Measurements from ENCODE around the gene ETV3.

Gene ETV3

DNA sequence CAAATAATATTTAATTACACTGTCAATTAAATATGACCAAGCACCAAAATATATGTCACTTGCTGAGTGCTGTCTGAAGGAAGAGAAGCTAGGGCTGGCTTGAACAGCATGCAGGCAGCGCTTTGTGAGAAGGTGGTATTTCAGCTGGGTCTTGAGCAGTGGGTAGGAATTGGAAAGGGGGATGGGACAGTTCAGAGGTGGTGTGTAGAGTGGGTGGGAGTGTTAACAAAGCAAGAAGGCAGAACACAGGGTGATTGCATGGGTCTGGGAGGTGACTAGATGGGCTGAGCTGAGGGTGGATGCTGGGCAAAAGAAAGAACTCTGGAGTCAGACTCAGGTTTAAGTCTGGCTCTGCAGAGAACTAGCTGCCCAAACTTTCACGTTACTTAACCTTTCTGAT, 14.3 kb upstream of the ETV3 start:
- no peak for ATAC-seq
- no peak for TF ChIP-seq OSR1 (CRISPR knock-in tag; IDR thresholded peaks at IDR 0.05)
- TF ChIP-seq ZFP30 (CRISPR knock-in tag; IDR thresholded peaks at IDR 0.05), result no peak
- no peak for TF ChIP-seq PPARA (CRISPR knock-in tag; IDR thresholded peaks at IDR 0.05; ENCODE audit: borderline replicate concordance)
- TF ChIP-seq ZNF565 (CRISPR knock-in tag; conservative IDR thresholded peaks at IDR 0.05; ENCODE audit: low read depth), result no peak

GRCh38 chr1:157151506-157151905, 13.3 kb upstream of the ETV3 start:
- no peak for ATAC-seq

GRCh38 chr1:157151073-157151472, 12.9 kb upstream of the ETV3 start:
- TF ChIP-seq ISL1 (CRISPR knock-in tag; IDR thresholded peaks at IDR 0.05) (no peak), ZC3H10 (CRISPR knock-in tag; IDR thresholded peaks at IDR 0.05) (no peak), ARNTL (CRISPR knock-in tag; IDR thresholded peaks at IDR 0.05; ENCODE audit: borderline replicate concordance, low read depth) (no peak), ESRRG (CRISPR knock-in tag; IDR thresholded peaks at IDR 0.05) (no peak), POU6F1 (CRISPR knock-in tag; IDR thresholded peaks at IDR 0.05; ENCODE audit: borderline replicate concordance, low read depth) (no peak), CREB5 (CRISPR knock-in tag; IDR thresholded peaks at IDR 0.05; ENCODE audit: low read depth) (no peak), BACH2 (CRISPR knock-in tag; IDR thresholded peaks at IDR 0.05; ENCODE audit: borderline replicate concordance) (no peak), GLIS3 (CRISPR knock-in tag; IDR thresholded peaks at IDR 0.05) (no peak), OSR1 (CRISPR knock-in tag; IDR thresholded peaks at IDR 0.05) (no peak), ZFP30 (CRISPR knock-in tag; IDR thresholded peaks at IDR 0.05) (no peak), PATZ1 (CRISPR knock-in tag; IDR thresholded peaks at IDR 0.05; ENCODE audit: borderline replicate concordance) (no peak), ZFP3 (CRISPR knock-in tag; IDR thresholded peaks at IDR 0.05) (no peak), ZNF70 (CRISPR knock-in tag; IDR thresholded peaks at IDR 0.05) (no peak), TOX (CRISPR knock-in tag; IDR thresholded peaks at IDR 0.05; ENCODE audit: borderline replicate concordance) (no peak), TSHZ2 (CRISPR knock-in tag; IDR thresholded peaks at IDR 0.05) (no peak)
- TF ChIP-seq, protein P1, sequence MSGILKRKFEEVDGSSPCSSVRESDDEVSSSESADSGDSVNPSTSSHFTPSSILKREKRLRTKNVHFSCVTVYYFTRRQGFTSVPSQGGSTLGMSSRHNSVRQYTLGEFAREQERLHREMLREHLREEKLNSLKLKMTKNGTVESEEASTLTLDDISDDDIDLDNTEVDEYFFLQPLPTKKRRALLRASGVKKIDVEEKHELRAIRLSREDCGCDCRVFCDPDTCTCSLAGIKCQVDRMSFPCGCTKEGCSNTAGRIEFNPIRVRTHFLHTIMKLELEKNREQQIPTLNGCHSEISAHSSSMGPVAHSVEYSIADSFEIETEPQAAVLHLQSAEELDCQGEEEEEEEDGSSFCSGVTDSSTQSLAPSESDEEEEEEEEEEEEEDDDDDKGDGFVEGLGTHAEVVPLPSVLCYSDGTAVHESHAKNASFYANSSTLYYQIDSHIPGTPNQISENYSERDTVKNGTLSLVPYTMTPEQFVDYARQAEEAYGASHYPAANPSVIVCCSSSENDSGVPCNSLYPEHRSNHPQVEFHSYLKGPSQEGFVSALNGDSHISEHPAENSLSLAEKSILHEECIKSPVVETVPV (CRISPR knock-in tag; IDR thresholded peaks at IDR 0.05), result no peak
- ATAC-seq, result no peak

More at GRCh38 chr1:157151506-157151905, 13.3 kb upstream of the ETV3 start:
- no peak for TF ChIP-seq TOX (CRISPR knock-in tag; IDR thresholded peaks at IDR 0.05; ENCODE audit: borderline replicate concordance)
- TF ChIP-seq ESRRG (CRISPR knock-in tag; IDR thresholded peaks at IDR 0.05), result no peak
- no peak for TF ChIP-seq BACH2 (CRISPR knock-in tag; IDR thresholded peaks at IDR 0.05; ENCODE audit: borderline replicate concordance)

GRCh38 chr1:157150631-157151030, 12.4 kb upstream of the ETV3 start:
- no peak for ATAC-seq
- TF ChIP-seq ARNTL (CRISPR knock-in tag; IDR thresholded peaks at IDR 0.05; ENCODE audit: borderline replicate concordance, low read depth), result no peak
- no peak for TF ChIP-seq ESRRG (CRISPR knock-in tag; IDR thresholded peaks at IDR 0.05)
- no peak for TF ChIP-seq CSDC2 (CRISPR knock-in tag; IDR thresholded peaks at IDR 0.05)
- TF ChIP-seq PATZ1 (CRISPR knock-in tag; IDR thresholded peaks at IDR 0.05; ENCODE audit: borderline replicate concordance), result no peak

All from SK-N-SH treated with all-trans-retinoic acid at 6 μM for 48 hours (cell line).